ENCODE measurements around the gene SEC61B. TPM values are rescaled to one million over a fixed set of nuclear protein-coding genes. Genes with fewer than 3 reads are reported as not detected.

The SEC61B gene
- 77.8 and 87.8 TPM in 2 replicates for total RNA-seq

DNA sequence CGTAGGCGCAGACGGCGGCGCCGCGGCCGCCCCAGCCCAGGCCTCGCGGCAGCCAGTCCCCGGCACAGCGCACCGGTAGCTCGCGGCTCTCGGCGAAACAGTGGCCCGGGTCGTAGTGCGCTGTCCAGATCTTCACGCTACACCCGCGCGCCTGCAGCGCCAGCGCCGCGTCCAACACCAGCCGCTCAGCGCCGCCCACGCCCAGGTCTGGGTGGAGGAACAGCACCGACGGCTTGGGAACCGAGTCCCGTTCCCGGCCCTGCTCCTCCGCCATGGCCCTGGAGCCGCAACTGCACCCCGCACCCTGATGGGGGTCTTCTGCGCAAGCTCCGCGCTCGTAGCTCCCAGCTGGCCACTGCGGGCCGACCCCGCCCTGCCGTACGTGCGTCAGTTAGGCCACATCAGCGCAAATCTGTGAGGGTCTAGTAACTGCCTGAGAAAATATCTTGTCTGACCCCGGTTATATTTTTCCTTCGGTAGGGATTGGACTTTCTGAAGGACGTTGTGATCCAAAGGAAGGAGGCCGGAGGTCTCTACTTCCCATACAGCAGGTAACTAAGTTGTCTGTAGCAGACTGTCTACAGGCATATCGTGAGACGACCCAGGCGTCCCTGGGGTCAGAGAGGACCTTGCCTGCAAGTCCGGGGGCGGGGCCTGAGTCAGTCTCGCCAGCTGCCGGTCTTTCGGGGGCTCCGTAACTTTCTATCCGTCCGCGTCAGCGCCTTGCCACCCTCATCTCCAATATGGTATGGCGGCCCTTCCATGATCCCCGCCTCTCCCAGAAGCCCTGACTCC lies at the start of gene SEC61B, which contains the start of gene ALG2:
Gene SEC61B, plus strand, starts transcription at position 662 of the 795 bp plus-strand sequence. Its CDS starts 82 bp downstream, at position 744.
Gene ALG2, minus strand, starts transcription at position 322 of the 795 bp plus-strand sequence. Its CDS starts 48 bp downstream, at position 274.

Small RNA genes within 50 kb of the gene (small RNA-seq; reads per million reads assigned to genes)
- not detected for gene RN7SL794P

Other genes with a start within 250 kb of the SEC61B start
- 19.8 and 26.6 TPM in 2 replicates for gene TGFBR1, start 117.2 kb upstream of the SEC61B start, total RNA-seq
- 48.7 and 50.3 TPM in 2 replicates for gene ALG2, start 340 bp upstream of the SEC61B start, total RNA-seq